ENCODE measurements around the gene CD9. TPM values are rescaled to one million over a fixed set of nuclear protein-coding genes. Genes with fewer than 3 reads are reported as not detected.

CD9 gene
- total RNA-seq, 1 donor from 2014 or later: 181 TPM

DNA sequence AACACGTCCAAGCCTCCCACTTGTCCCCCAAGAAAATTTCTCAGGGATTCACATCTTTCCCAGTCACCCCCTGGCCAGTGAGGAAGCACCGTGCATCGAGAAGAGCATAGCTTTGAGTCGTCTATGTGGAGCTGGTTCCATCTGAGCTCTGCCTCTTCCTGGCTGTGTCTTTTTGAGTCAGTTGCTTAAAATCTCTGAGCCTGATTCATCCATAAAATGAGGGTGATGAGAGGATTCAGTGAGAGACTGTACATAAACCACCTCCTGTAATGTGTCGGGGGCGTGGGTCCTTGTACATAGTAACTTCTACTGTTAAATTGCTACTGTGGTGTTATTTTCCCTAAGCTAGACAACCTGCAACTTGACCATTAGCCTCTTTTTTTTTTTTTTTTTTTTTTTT lies 13.8 kb downstream of the CD9 start:
- H3K9me3 ChIP-seq: no peaks in the 10 kb centered on the region
- TF ChIP-seq CTCF (IDR thresholded peaks at IDR 0.05): no peak
- peaks cover 33 to 75% of the 10 kb centered on the region in 2 donors for H3K4me1 ChIP-seq
- H3K27ac ChIP-seq: peak overlapping the region; percentile 93 to 94
- H3K4me3 ChIP-seq: no peak overlapping the region
- peaks cover 12 to 20% of the 10 kb centered on the region in 2 donors for H3K36me3 ChIP-seq
- no peaks in the 10 kb centered on the region for H3K27me3 ChIP-seq
- intact Hi-C loops (cut with DNase I): no loop called here
- no peak for DNase-seq (ENCODE audit: low spot score in 2 of 2)

DNA sequence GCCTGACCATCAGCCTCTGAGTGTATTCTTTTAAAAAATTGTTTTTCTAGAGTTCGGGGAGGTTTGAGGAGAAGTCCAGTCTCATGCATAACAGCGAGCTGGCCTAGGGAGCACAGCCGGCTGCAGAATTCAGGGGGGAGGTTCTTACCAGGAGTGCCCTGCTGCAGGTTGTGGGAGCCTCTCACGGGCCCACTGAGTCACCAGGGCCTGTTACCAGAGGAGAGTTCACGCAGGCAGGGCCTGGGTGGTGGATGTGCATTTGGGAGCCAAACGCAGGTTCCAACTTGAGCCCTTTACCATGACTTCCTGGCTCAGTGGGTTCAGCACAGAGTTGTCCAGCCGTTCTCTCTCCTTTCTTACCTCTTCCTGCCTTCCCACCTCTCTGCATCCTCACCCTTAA lies 14.4 kb downstream of the CD9 start:
- DNase-seq (ENCODE audit: low spot score in 2 of 2): no peak
- H3K27me3 ChIP-seq: no peaks in the 10 kb centered on the region
- no peak for TF ChIP-seq CTCF (IDR thresholded peaks at IDR 0.05)
- H3K4me3 ChIP-seq: peak overlapping the region in 1 of 2 donors; percentile 32
- peaks cover 9 to 20% of the 10 kb centered on the region in 2 donors for H3K36me3 ChIP-seq
- H3K9me3 ChIP-seq: no peaks in the 10 kb centered on the region
- H3K27ac ChIP-seq: peak overlapping the region; percentile 93 to 94
- intact Hi-C loops (cut with DNase I): loop anchor here (5.0 kb wide), 1 partner anchor 338 kb away; no protein-coding TSS in a partner anchor
- peaks cover 33 to 81% of the 10 kb centered on the region in 2 donors for H3K4me1 ChIP-seq

- Histone ChIP-seq H3K4me1 (peaks cover 32 to 87% of the 10 kb centered on the region in 2 donors), H3K4me3 (peak overlapping the region; percentile 25 to 32), H3K9me3 (no peaks in the 10 kb centered on the region), H3K27me3 (no peaks in the 10 kb centered on the region), H3K36me3 (peaks cover 9 to 20% of the 10 kb centered on the region in 2 donors), H3K27ac (peak overlapping the region; percentile 93 to 94)
- intact Hi-C loops (cut with DNase I): loop anchor here (5.0 kb wide), 1 partner anchor 337 kb away; no protein-coding TSS in a partner anchor
- TF ChIP-seq CTCF (IDR thresholded peaks at IDR 0.05): no peak
- DNase-seq (ENCODE audit: low spot score in 2 of 2): no peak
These were observed 15.1 kb downstream of the CD9 start for GRCh38 chr12:6215120-6215807.

DNA sequence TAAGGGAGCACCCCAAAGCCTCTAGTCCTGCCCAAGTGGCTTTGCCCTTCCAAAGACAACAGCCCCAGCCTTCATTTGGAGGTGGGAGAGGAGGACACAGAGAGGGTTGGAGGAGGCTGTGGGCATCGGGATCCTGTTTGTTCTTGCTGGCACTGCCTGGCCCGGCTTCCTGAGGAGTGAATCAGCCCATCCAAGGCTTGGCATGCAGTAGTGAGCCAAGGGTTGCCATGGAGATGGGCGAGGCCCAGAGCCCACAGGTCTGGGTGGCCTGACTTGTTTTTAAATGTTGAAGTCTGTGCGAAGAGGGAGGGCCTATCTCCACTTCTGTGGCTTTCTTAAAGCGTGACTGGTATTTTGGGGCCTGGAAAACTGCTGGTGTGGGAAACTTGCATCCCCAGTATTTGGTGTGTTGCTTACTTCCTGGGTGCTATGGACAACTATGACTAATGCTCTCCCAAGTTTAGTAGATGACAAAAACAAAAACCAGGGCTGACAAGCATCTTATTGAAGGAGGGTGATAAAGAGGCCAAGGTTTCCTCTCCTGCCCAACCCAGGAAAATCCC lies 15.8 kb downstream of the CD9 start:
- Histone ChIP-seq H3K9me3 (no peaks in the 10 kb centered on the region), H3K4me1 (peaks cover 30 to 89% of the 10 kb centered on the region in 2 donors), H3K36me3 (peaks cover 9 to 20% of the 10 kb centered on the region in 2 donors), H3K4me3 (peak overlapping the region; percentile 25 to 32), H3K27me3 (no peaks in the 10 kb centered on the region), H3K27ac (peak overlapping the region; percentile 93 to 94)
- no peak for TF ChIP-seq CTCF (IDR thresholded peaks at IDR 0.05)
- intact Hi-C loops (cut with DNase I): loop anchor here (1.0 to 5.0 kb wide), 3 partner anchors 10 to 336 kb away; partner anchors contain the start of gene CD9
- DNase-seq (ENCODE audit: low spot score in 2 of 2): peak; percentile 84 to 97

GRCh38 chr12:6216581-6216980 lies 16.4 kb downstream of the CD9 start:
- H3K27ac ChIP-seq: peak overlapping the region; percentile 93 to 94
- intact Hi-C loops (cut with DNase I): loop anchor here (1.0 to 5.0 kb wide), 3 partner anchors 10 to 336 kb away; partner anchors contain the start of gene CD9
- TF ChIP-seq CTCF (IDR thresholded peaks at IDR 0.05): no peak
- H3K27me3 ChIP-seq: no peaks in the 10 kb centered on the region
- H3K4me1 ChIP-seq: peaks cover 30 to 89% of the 10 kb centered on the region in 2 donors
- peaks cover 9 to 20% of the 10 kb centered on the region in 2 donors for H3K36me3 ChIP-seq
- H3K4me3 ChIP-seq: peak overlapping the region in 1 of 2 donors; percentile 9
- no peaks in the 10 kb centered on the region for H3K9me3 ChIP-seq
- DNase-seq (ENCODE audit: low spot score in 2 of 2): no peak
